PC-9 (cell line): Measurements from ENCODE around the gene CEP162. TPM values are rescaled to one million over a fixed set of nuclear protein-coding genes. Genes with fewer than 3 reads are reported as not detected.

Experiments used
- BruUV-seq: library from RNA; stranded (reverse); fragments of 400-500 nt; replicated peaks from 2 replicates; lab custom pipeline; 2021; lab: Mats Ljungman, UMichigan
- CTCF ChIA-PET: fragments of 300-600 bp; sonication (Branson Sonifier 250); formaldehyde crosslinking; loops from one replicate; lab custom pipeline; 2022; ENCODE audit warnings: antibody characterized with exemption; lab: Charles Lee
- POLR2A ChIA-PET: fragments of 300-600 bp; sonication (Branson Sonifier 250); formaldehyde crosslinking; loops from one replicate; lab custom pipeline; 2022; ENCODE audit warnings: antibody characterized with exemption; ENCODE audit not compliant: unreplicated experiment; lab: Charles Lee
- DNase-seq, 2 experiments: peaks; one replicate each; pipeline versions ENCODE4 v3.0.0 to v3.0.0-alpha.2; 2015 to 2022; ENCODE audit warnings: mixed read lengths in 1 of 2
- H2AFZ ChIP-seq: fragments of 200-600 bp; sonication (generic); 2 replicates; pipeline ENCODE4 v1.8.1; 2017; ENCODE audit warnings: antibody characterized with exemption
- H3F3A ChIP-seq: fragments of 200-600 bp; sonication (generic); 2 replicates; pipeline ENCODE4 v1.8.1; 2017; ENCODE audit warnings: antibody characterized with exemption, mild to moderate bottlenecking, low read depth; ENCODE audit not compliant: insufficient read depth
- H3K27ac ChIP-seq: fragments of 200-600 bp; sonication (generic); 2 replicates; pipeline ENCODE4 v1.6.1; 2016; ENCODE audit warnings: mixed run types
- H3K27me3 ChIP-seq: fragments of 200-600 bp; sonication (generic); 2 replicates; pipeline ENCODE4 v1.6.1; 2016; ENCODE audit warnings: low read depth, mixed run types; ENCODE audit not compliant: insufficient read depth
- H3K36me3 ChIP-seq: fragments of 200-600 bp; sonication (generic); 2 replicates; pipeline ENCODE4 v1.6.1; 2016; ENCODE audit warnings: low read depth, mixed run types
- H3K4me1 ChIP-seq: fragments of 200-600 bp; sonication (generic); replicated peaks from 2 replicates; pipeline ENCODE4 v1.6.1; 2016; ENCODE audit warnings: mixed run types; ENCODE audit not compliant: insufficient read depth
- H3K4me2 ChIP-seq: fragments of 200-600 bp; sonication (generic); 2 replicates; pipeline ENCODE4 v1.6.1; 2017; ENCODE audit warnings: mixed run types
- H3K4me3 ChIP-seq: fragments of 200-600 bp; sonication (generic); 2 replicates; pipeline ENCODE4 v1.6.1; 2016; ENCODE audit warnings: mixed run types
- H3K79me2 ChIP-seq: fragments of 200-600 bp; sonication (generic); 2 replicates; pipeline ENCODE4 v1.6.1; 2017; ENCODE audit warnings: low read depth, mixed run types
- H3K9me2 ChIP-seq: fragments of 200-600 bp; sonication (generic); 2 replicates; pipeline ENCODE4 v1.8.1; 2017; ENCODE audit warnings: mild to moderate bottlenecking; ENCODE audit not compliant: insufficient read depth
- H3K9me3 ChIP-seq: fragments of 200-600 bp; sonication (generic); 2 replicates; pipeline ENCODE4 v1.8.1; 2016; ENCODE audit warnings: low read depth; ENCODE audit not compliant: insufficient read depth
- H4K20me1 ChIP-seq: fragments of 200-600 bp; sonication (generic); 2 replicates; pipeline ENCODE4 v1.8.1; 2017; ENCODE audit not compliant: insufficient read depth
- CTCF ChIP-seq: fragments of 200-600 bp; sonication (generic); conservative IDR thresholded peaks from 2 replicates; pipeline ENCODE4 v1.6.1; 2017; ENCODE audit warnings: mixed run types, antibody characterized with exemption, mild to moderate bottlenecking, moderate library complexity
- EZH2 ChIP-seq: fragments of 200-600 bp; sonication (generic); IDR thresholded peaks from 2 replicates; pipeline ENCODE4 v1.8.0; 2017; ENCODE audit warnings: antibody characterized with exemption, low read depth
- intact Hi-C: fragments of 100-400 bp; cut with micrococcal nuclease; formaldehyde crosslinking; loops from one replicate; pipeline ENCODE4 v1.10.0; 2022; ENCODE audit not compliant: unreplicated experiment
- total RNA-seq: library from RNA; stranded (reverse); gene quantifications from 2 replicates; pipeline ENCODE4 v1.2.3, GENCODE V29; 2021

The CEP162 gene
- total RNA-seq, 1 experiment from 2014 or later = 5.8 TPM

- Histone ChIP-seq H2AFZ (no peak overlapping the region), H3K4me2 (no peak overlapping the region), H3K79me2 (no peaks in the 10 kb centered on the region), H4K20me1 (no peaks in the 10 kb centered on the region), H3K36me3 (no peaks in the 10 kb centered on the region), H3K27ac (no peak overlapping the region), H3K9me2 (no peaks in the 10 kb centered on the region), H3K4me1 (no peaks in the 10 kb centered on the region), H3K4me3 (no peak overlapping the region), H3F3A (no peaks in the 10 kb centered on the region), H3K9me3 (no peaks in the 10 kb centered on the region), H3K27me3 (no peaks in the 10 kb centered on the region)
- CTCF ChIA-PET = no interaction called here
- no peak for TF ChIP-seq CTCF
- no peak for TF ChIP-seq EZH2
- BruUV-seq = no TSS peak
- intact Hi-C loops = no loop called here
- DNase-seq = no peak
- POLR2A ChIA-PET = no interaction called here
Measured at GRCh38 chr6:84183430-84183829, 44.0 kb downstream of the CEP162 start.

- Histone ChIP-seq H3K9me2 (no peaks in the 10 kb centered on the region), H3K36me3 (no peaks in the 10 kb centered on the region), H3K4me1 (no peaks in the 10 kb centered on the region), H2AFZ (no peak overlapping the region), H3K27ac (no peak overlapping the region), H3K9me3 (no peaks in the 10 kb centered on the region), H3K4me2 (no peak overlapping the region), H3K79me2 (no peaks in the 10 kb centered on the region), H3K27me3 (no peaks in the 10 kb centered on the region), H3K4me3 (no peak overlapping the region), H4K20me1 (no peaks in the 10 kb centered on the region), H3F3A (no peaks in the 10 kb centered on the region)
- ChIA-PET CTCF (no interaction called here), POLR2A (no interaction called here)
- BruUV-seq = no TSS peak
- DNase-seq = no peak
- intact Hi-C loops = no loop called here
- TF ChIP-seq CTCF = no peak
- TF ChIP-seq EZH2 = no peak
Measured at GRCh38 chr6:84182001-84182400, 45.4 kb downstream of the CEP162 start.

- Histone ChIP-seq H3K27me3 (no peaks in the 10 kb centered on the region), H3K4me2 (no peak overlapping the region), H3F3A (no peaks in the 10 kb centered on the region), H2AFZ (no peak overlapping the region), H3K79me2 (no peaks in the 10 kb centered on the region), H3K4me3 (no peak overlapping the region), H3K9me3 (no peaks in the 10 kb centered on the region), H4K20me1 (no peaks in the 10 kb centered on the region), H3K27ac (no peak overlapping the region), H3K4me1 (no peaks in the 10 kb centered on the region), H3K9me2 (no peaks in the 10 kb centered on the region), H3K36me3 (no peaks in the 10 kb centered on the region)
- no TSS peak for BruUV-seq
- ChIA-PET CTCF (no interaction called here), POLR2A (no interaction called here)
- TF ChIP-seq CTCF (no peak), EZH2 (no peak)
- DNase-seq = no peak
- intact Hi-C loops = no loop called here
Measured at GRCh38 chr6:84177241-84177640, 50.2 kb downstream of the CEP162 start.
